HPDE6-E6E7 (cell line): Measurements from ENCODE around the gene ST13.
"Not testable (repeated sequence)": the region's sequence is repeated elsewhere in the genome, so short reads cannot be mapped to it uniquely, and the experiment has no call there.

ENCODE experiments used
- DNase-seq: peaks from one replicate; pipeline ENCODE4 v3.0.0; 2011; ENCODE audit warnings: missing footprints; ENCODE audit errors: extremely low spot score

Gene ST13

GRCh38 chr22:40838486-40838885 is 18.0 kb downstream of the ST13 start:
- DNase-seq, result no peak

GRCh38 chr22:40834619-40835018 is 21.8 kb downstream of the ST13 start:
- DNase-seq, result no peak

- no peak for DNase-seq
Measured at GRCh38 chr22:40829131-40829530, 27.3 kb downstream of the ST13 start.

- DNase-seq, result no peak
Measured at GRCh38 chr22:40826984-40827741, 29.3 kb downstream of the ST13 start.

- DNase-seq, result not testable (repeated sequence)
Measured at GRCh38 chr22:40826292-40826691, 30.1 kb downstream of the ST13 start.

GRCh38 chr22:40823426-40823825 is 33.0 kb downstream of the ST13 start:
- DNase-seq, result no peak

GRCh38 chr22:40819599-40820140 is 36.8 kb downstream of the ST13 start:
- DNase-seq, result no peak

- peak; percentile 89 for DNase-seq
Measured at GRCh38 chr22:40818747-40819598, 37.5 kb downstream of the ST13 start, which contains the start of gene SLC25A17. SLC25A17 (minus strand) TSS chr22:40819346; CDS start chr22:40819248, 98 bp downstream.

- DNase-seq, result no peak
Measured at GRCh38 chr22:40818192-40818746, 38.2 kb downstream of the ST13 start.

GRCh38 chr22:40817737-40818136 is 38.7 kb downstream of the ST13 start:
- DNase-seq, result no peak

- no peak for DNase-seq
Measured at GRCh38 chr22:40813912-40814315, 42.5 kb downstream of the ST13 start.

GRCh38 chr22:40808018-40808841 is 48.2 kb downstream of the ST13 start:
- no peak for DNase-seq

- no peak for DNase-seq
Measured at GRCh38 chr22:40806711-40807110, 49.7 kb downstream of the ST13 start.

GRCh38 chr22:40805699-40806203 is 50.7 kb downstream of the ST13 start:
- no peak for DNase-seq

- no peak for DNase-seq
Measured at GRCh38 chr22:40805239-40805638, 51.2 kb downstream of the ST13 start.

- DNase-seq, result no peak
Measured at GRCh38 chr22:40803321-40803720, 53.1 kb downstream of the ST13 start.

- DNase-seq, result no peak
Measured at GRCh38 chr22:40799008-40799407, 57.4 kb downstream of the ST13 start.

- DNase-seq, result no peak
Measured at GRCh38 chr22:40797427-40797826, 59.0 kb downstream of the ST13 start.

- DNase-seq, result no peak
Measured at GRCh38 chr22:40792451-40792850, 64.0 kb downstream of the ST13 start.

GRCh38 chr22:40791241-40791640 is 65.2 kb downstream of the ST13 start:
- no peak for DNase-seq

GRCh38 chr22:40789131-40789530 is 67.3 kb downstream of the ST13 start:
- DNase-seq, result no peak
